Activated CD8-positive, alpha-beta memory T cell treated with anti-CD3 and anti-CD28 coated beads, Interleukin-2, amount 10 ng/mL, durations not matched to agents 7 days and 5 days (primary cell): ENCODE results near the gene BTN2A1. TPM values are rescaled to one million over a fixed set of nuclear protein-coding genes. Genes with fewer than 3 reads are reported as not detected.

ENCODE experiments used
- ATAC-seq: fragments of 150-1000 bp; cut with Tn5 transposase; one replicate; pipeline ENCODE4 v1.10.0; 2021; ENCODE audit warnings: moderate library complexity
- CTCF ChIA-PET: fragments of 350-600 bp; sonication (Branson Sonifier 250); formaldehyde crosslinking; loops from one replicate; lab custom pipeline; 2021; ENCODE audit warnings: antibody characterized with exemption; lab: Charles Lee
- DNase-seq: peaks from one replicate; pipeline ENCODE4 v3.0.0-alpha.2; 2020
- H3K27ac Mint-ChIP-seq: one replicate; pipeline ENCODE4 v1.8.0; 2021; ENCODE audit warnings: mild to moderate bottlenecking, mixed read lengths
- H3K27me3 Mint-ChIP-seq: one replicate; pipeline ENCODE4 v1.8.0; 2021; ENCODE audit warnings: mixed read lengths
- H3K36me3 Mint-ChIP-seq: one replicate; pipeline ENCODE4 v1.8.0; 2021; ENCODE audit warnings: mild to moderate bottlenecking, mixed read lengths
- H3K4me1 Mint-ChIP-seq: one replicate; pipeline ENCODE4 v1.8.0; 2021; ENCODE audit warnings: mixed read lengths
- H3K4me3 Mint-ChIP-seq: one replicate; pipeline ENCODE4 v1.8.0; 2021; ENCODE audit warnings: mild to moderate bottlenecking, moderate library complexity, mixed read lengths
- H3K9me3 Mint-ChIP-seq: one replicate; pipeline ENCODE4 v1.8.0; 2022; ENCODE audit warnings: low read depth, mixed read lengths
- total RNA-seq, 2 experiments: library from RNA; stranded (reverse); gene quantifications; one replicate each; pipeline ENCODE4 v1.2.3, GENCODE V29; 2021

Gene BTN2A1
- total RNA-seq, 2 experiments from 2014 or later = 25.1 to 26.5 TPM

GRCh38 chr6:26477426-26477825 is 19.7 kb downstream of the BTN2A1 start:
- no peaks in the 10 kb centered on the region for H3K27me3 Mint-ChIP-seq
- H3K4me1 Mint-ChIP-seq = peaks cover 39% of the 10 kb centered on the region
- no peak for DNase-seq
- peaks cover 26% of the 10 kb centered on the region for H3K36me3 Mint-ChIP-seq
- no peak for ATAC-seq
- H3K4me3 Mint-ChIP-seq = no peak overlapping the region
- peaks cover 2% of the 10 kb centered on the region for H3K9me3 Mint-ChIP-seq
- H3K27ac Mint-ChIP-seq = peak overlapping the region; percentile 33
- CTCF ChIA-PET = no interaction called here

DNA sequence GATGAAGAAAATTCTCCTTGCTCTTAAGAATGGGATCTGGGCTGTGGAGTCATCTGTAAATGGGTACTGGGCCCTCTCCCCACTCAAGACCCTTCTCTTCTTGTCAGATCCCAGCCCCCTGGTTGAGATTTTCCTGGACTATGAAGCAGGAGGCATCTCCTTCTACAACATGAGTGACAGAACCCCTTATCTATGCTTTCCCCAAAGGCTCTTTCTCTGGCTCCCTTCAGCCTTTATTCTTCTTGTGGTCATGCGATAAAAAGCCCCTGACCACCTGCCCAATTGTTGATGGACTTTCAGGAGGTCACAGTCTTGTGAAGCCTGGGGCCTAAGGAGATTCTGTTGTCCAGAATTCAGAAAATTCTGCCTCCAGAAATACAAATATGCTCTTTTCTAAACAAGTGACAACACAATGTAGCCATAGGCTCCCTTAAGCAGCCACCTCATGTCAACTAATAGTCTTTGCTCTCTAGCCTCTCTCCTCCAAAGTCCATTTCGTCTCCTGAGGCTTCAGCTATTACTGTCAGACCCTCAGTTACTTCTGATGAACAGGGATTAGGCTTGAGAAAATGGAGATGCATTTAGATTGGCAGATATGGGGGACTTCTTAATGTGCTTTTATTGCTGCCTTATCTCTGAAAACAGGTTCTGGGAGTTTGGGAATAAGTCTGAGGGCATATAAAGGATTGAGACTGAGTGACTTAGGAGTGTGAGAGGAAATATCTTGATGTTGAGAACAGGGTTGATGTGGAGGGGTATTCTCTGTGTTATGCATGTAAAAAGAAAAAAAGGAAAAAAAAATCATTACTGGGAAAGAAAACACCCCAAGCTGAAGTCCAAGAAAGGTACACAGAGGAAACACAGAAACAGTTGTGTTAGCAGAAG is 20.6 kb downstream of the BTN2A1 start:
- Mint-ChIP-seq H3K36me3 (peaks cover 18% of the 10 kb centered on the region), H3K4me3 (no peak overlapping the region), H3K27me3 (no peaks in the 10 kb centered on the region), H3K9me3 (no peaks in the 10 kb centered on the region), H3K27ac (no peak overlapping the region), H3K4me1 (peaks cover 30% of the 10 kb centered on the region)
- DNase-seq (no peak), ATAC-seq (no peak)
- CTCF ChIA-PET = no interaction called here

DNA sequence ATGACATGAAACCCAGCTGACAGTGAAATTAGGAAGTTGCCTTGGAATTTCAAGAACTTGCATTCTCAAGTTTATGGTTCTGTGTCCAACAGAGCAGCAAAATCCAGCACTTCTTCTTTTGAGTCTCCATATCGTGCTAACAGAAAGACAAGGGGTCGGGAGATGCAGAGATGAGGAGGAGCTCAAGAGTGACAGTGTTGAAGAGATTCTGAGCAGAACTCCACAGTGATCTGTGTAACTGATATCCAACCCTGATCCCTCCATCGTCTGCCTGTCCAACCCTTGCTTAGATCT is 21.2 kb downstream of the BTN2A1 start:
- Mint-ChIP-seq H3K36me3 (peaks cover 16% of the 10 kb centered on the region), H3K4me1 (peaks cover 26% of the 10 kb centered on the region), H3K27me3 (no peaks in the 10 kb centered on the region), H3K9me3 (no peaks in the 10 kb centered on the region), H3K4me3 (no peak overlapping the region), H3K27ac (no peak overlapping the region)
- ATAC-seq = no peak
- DNase-seq = no peak
- CTCF ChIA-PET = no interaction called here

DNA sequence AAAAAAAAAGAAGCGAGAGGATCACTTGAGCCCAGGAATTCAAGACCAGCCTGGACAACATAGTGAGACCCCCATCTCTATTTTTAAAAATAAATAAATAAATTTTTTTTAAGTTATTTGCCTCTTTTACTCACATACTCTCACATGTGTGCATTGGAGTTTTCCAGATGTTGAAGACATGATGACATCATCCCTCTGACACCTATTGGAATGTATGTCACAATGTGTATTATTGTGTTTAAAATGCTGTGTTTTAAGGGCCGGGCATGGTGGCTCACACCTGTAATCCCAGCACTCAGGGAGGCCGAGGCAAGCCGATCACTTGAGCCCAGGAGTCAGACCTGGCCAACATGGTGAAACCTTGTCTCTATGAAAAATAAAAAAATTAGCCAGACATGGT is 24.6 kb downstream of the BTN2A1 start:
- Mint-ChIP-seq H3K27me3 (no peaks in the 10 kb centered on the region), H3K4me3 (no peak overlapping the region), H3K4me1 (peaks cover 4% of the 10 kb centered on the region), H3K36me3 (peaks cover 5% of the 10 kb centered on the region), H3K9me3 (no peaks in the 10 kb centered on the region), H3K27ac (no peak overlapping the region)
- ATAC-seq (no peak), DNase-seq (no peak)
- CTCF ChIA-PET = no interaction called here

- H3K4me1 Mint-ChIP-seq = peaks cover 4% of the 10 kb centered on the region
- no peak for DNase-seq
- peaks cover 5% of the 10 kb centered on the region for H3K36me3 Mint-ChIP-seq
- ATAC-seq = no peak
- no peak overlapping the region for H3K27ac Mint-ChIP-seq
- H3K9me3 Mint-ChIP-seq = peaks cover 3% of the 10 kb centered on the region
- no peak overlapping the region for H3K4me3 Mint-ChIP-seq
- CTCF ChIA-PET = interaction anchor here (0.6 kb wide), 1 partner anchor 49 kb away, joined by 3 read pairs; no protein-coding TSS in a partner anchor
- no peaks in the 10 kb centered on the region for H3K27me3 Mint-ChIP-seq
These were observed 26.0 kb downstream of the BTN2A1 start for GRCh38 chr6:26483727-26484126.

DNA sequence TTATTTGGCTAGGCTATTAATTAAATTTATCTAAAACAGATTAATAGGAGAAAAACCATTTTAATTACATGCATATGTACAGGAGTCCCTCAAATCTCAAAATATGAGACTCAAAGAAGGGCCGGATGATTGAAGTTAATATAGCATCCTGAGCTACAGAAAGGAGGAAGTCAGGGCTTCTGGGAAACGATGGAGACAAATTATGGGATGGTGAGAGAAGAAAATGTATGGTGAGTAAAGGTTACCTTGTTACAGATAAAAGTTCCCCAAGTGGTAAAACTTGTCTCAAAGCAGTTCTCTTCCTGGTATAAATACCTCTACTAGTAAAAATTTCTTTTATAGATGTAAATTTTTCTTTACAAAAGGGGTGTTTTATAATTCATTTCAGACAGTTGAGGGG is 26.4 kb downstream of the BTN2A1 start:
- ATAC-seq (no peak), DNase-seq (no peak)
- CTCF ChIA-PET = interaction anchor here (0.6 kb wide), 1 partner anchor 49 kb away, joined by 3 read pairs; no protein-coding TSS in a partner anchor
- Mint-ChIP-seq H3K4me1 (peaks cover 4% of the 10 kb centered on the region), H3K27ac (no peak overlapping the region), H3K27me3 (no peaks in the 10 kb centered on the region), H3K9me3 (peaks cover 3% of the 10 kb centered on the region), H3K36me3 (peaks cover 5% of the 10 kb centered on the region), H3K4me3 (no peak overlapping the region)

DNA sequence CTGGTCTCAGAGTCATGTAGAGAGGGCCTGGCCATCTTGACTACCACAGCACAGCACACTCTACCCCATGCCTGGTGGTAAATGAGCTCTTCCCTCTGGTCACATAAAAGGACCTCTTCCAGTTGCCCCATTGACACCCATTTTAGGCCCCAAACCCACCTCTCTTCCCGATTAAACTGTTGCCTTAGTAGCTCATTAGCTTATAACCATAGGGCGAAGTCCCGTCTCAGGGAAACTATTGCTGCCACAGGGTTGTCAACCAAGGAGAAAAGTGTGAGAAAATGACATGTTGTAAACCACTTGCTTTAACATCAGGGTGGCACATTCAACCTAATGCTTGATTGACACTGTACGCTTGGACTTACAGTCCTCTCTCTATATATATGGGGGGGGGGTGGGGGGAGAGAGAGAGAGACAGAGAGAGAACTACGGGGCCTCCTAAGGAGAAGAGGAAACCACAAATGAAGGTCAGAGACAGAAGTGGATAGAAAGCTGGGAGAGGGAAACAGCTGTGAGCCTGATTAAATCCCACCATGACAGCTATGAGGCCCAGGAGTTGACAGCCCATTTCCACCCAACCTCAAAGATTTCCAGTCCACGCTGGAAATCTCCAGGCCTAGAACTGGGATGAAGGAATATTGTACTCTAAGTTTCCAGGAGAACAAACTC is 27.5 kb downstream of the BTN2A1 start:
- Mint-ChIP-seq H3K4me1 (peaks cover 4% of the 10 kb centered on the region), H3K9me3 (peaks cover 3% of the 10 kb centered on the region), H3K4me3 (no peak overlapping the region), H3K27ac (no peak overlapping the region), H3K27me3 (no peaks in the 10 kb centered on the region), H3K36me3 (peaks cover 5% of the 10 kb centered on the region)
- ATAC-seq (no peak), DNase-seq (no peak)
- CTCF ChIA-PET = interaction anchor here (0.7 kb wide), 1 partner anchor 87 kb away, joined by 4 read pairs; no protein-coding TSS in a partner anchor

GRCh38 chr6:26486358-26486757 is 28.6 kb downstream of the BTN2A1 start:
- Mint-ChIP-seq H3K4me3 (no peak overlapping the region), H3K27ac (no peak overlapping the region), H3K9me3 (peaks cover 3% of the 10 kb centered on the region), H3K4me1 (peaks cover 5% of the 10 kb centered on the region), H3K27me3 (no peaks in the 10 kb centered on the region), H3K36me3 (peaks cover 5% of the 10 kb centered on the region)
- no peak for DNase-seq
- ATAC-seq = no peak
- CTCF ChIA-PET = interaction anchor here (1.4 kb wide), 1 partner anchor 10 kb away, joined by 3 read pairs; no protein-coding TSS in a partner anchor

DNA sequence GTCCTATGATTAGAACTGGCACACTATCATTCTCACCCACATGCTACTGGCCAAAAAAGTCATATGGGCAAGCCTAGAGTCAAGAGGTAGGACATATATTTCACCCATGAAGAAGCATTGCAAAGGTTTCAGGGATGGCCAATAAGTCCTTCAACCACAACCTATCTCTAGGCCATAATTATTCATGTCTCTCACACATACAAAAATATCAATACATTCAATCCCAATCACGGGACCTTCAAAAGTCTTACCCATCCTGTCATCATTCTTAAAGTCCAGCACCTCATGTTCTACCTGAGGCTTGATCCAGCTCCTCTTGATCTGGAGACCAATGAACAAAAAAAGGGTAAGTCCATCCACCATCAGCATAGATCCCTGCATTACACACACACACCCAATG is 29.7 kb downstream of the BTN2A1 start:
- DNase-seq (no peak), ATAC-seq (no peak)
- H3K9me3 Mint-ChIP-seq = peaks cover 3% of the 10 kb centered on the region
- no peak overlapping the region for H3K4me3 Mint-ChIP-seq
- CTCF ChIA-PET = interaction anchor here (1.2 to 1.4 kb wide), 2 partner anchors 11 to 65 kb away, joined by 3 read pairs; no protein-coding TSS in a partner anchor
- no peak overlapping the region for H3K27ac Mint-ChIP-seq
- peaks cover 5% of the 10 kb centered on the region for H3K36me3 Mint-ChIP-seq
- H3K27me3 Mint-ChIP-seq = no peaks in the 10 kb centered on the region
- peaks cover 7% of the 10 kb centered on the region for H3K4me1 Mint-ChIP-seq

GRCh38 chr6:26489996-26490964 is 32.5 kb downstream of the BTN2A1 start:
- Mint-ChIP-seq H3K4me1 (peaks cover 24% of the 10 kb centered on the region), H3K9me3 (peaks cover 3% of the 10 kb centered on the region), H3K36me3 (peaks cover 5% of the 10 kb centered on the region), H3K27me3 (no peaks in the 10 kb centered on the region), H3K27ac (no peak overlapping the region), H3K4me3 (no peak overlapping the region)
- ATAC-seq = no peak
- no peak for DNase-seq
- CTCF ChIA-PET = interaction anchor here (0.6 to 1.4 kb wide), 5 partner anchors 10 to 604 kb away, joined by 3 to 4 read pairs (median 3); partner anchors contain the start of gene BTN1A1

DNA sequence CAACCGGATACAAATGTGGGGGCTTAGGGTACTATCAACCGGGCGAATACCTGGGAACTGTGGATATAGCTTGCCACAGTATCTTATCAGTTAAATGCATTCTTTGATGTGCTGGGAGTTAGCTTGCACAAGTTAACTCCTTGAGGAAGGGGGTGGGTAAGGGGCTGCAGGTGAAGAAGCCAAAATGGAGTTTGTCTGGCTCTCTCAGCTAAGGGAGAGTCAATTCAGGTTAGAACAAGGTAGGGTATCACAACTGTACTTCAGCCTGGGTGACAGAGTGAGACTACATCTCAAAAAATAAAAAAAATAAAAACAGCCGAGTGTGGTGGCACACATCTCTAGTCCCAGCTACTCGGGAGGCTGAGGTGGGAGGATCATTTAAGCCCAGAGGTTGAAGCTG is 33.8 kb downstream of the BTN2A1 start:
- ATAC-seq (no peak), DNase-seq (no peak)
- Mint-ChIP-seq H3K27ac (no peak overlapping the region), H3K36me3 (no peaks in the 10 kb centered on the region), H3K27me3 (no peaks in the 10 kb centered on the region), H3K4me1 (peaks cover 24% of the 10 kb centered on the region), H3K4me3 (no peak overlapping the region), H3K9me3 (peaks cover 3% of the 10 kb centered on the region)
- CTCF ChIA-PET = interaction anchor here (1.4 kb wide), 1 partner anchor 72 kb away, joined by 3 read pairs; no protein-coding TSS in a partner anchor

GRCh38 chr6:26493258-26493657 is 35.5 kb downstream of the BTN2A1 start:
- DNase-seq (no peak), ATAC-seq (peak; percentile 78)
- no peaks in the 10 kb centered on the region for H3K9me3 Mint-ChIP-seq
- peaks cover 2% of the 10 kb centered on the region for H3K27me3 Mint-ChIP-seq
- CTCF ChIA-PET = interaction anchor here (1.7 kb wide), 1 partner anchor 152 kb away, joined by 6 read pairs; no protein-coding TSS in a partner anchor
- H3K4me3 Mint-ChIP-seq = no peak overlapping the region
- H3K36me3 Mint-ChIP-seq = no peaks in the 10 kb centered on the region
- H3K4me1 Mint-ChIP-seq = peaks cover 24% of the 10 kb centered on the region
- H3K27ac Mint-ChIP-seq = no peak overlapping the region
